Endothelial cell (in vitro differentiated cells): ENCODE results near the gene NXPH2. TPM values are rescaled to one million over a fixed set of nuclear protein-coding genes. Genes with fewer than 3 reads are reported as not detected.

Experiments used
- DNase-seq: peaks from one replicate; pipeline ENCODE4 v3.0.0; 2021; ENCODE audit warnings: low spot score
- H3K27ac Mint-ChIP-seq: one replicate; pipeline ENCODE4 v1.8.0; 2021; ENCODE audit warnings: mixed read lengths, inconsistent platforms; ENCODE audit not compliant: unreplicated experiment
- H3K27me3 Mint-ChIP-seq: one replicate; pipeline ENCODE4 v1.8.0; 2021; ENCODE audit warnings: mild to moderate bottlenecking, moderate library complexity, mixed read lengths, inconsistent platforms; ENCODE audit not compliant: unreplicated experiment
- H3K36me3 Mint-ChIP-seq: one replicate; pipeline ENCODE4 v1.8.0; 2021; ENCODE audit warnings: mild to moderate bottlenecking, low read depth, mixed read lengths, inconsistent platforms; ENCODE audit not compliant: unreplicated experiment
- H3K4me1 Mint-ChIP-seq: one replicate; pipeline ENCODE4 v1.8.0; 2021; ENCODE audit warnings: mild to moderate bottlenecking, mixed read lengths, inconsistent platforms; ENCODE audit not compliant: unreplicated experiment
- H3K4me3 Mint-ChIP-seq: one replicate; pipeline ENCODE4 v1.8.0; 2021; ENCODE audit warnings: mild to moderate bottlenecking, mixed read lengths, inconsistent platforms; ENCODE audit not compliant: unreplicated experiment
- H3K9me3 Mint-ChIP-seq: one replicate; pipeline ENCODE4 v1.8.0; 2021; ENCODE audit warnings: mixed read lengths, inconsistent platforms; ENCODE audit not compliant: unreplicated experiment
- total RNA-seq: library from RNA; stranded (reverse); fragmentation: NEBNext Ultra II Directional; extraction: Animal tissue kit (Norgen Biotek cat#: 25700); gene quantifications from one replicate; pipeline ENCODE4 v1.2.1, GENCODE V29; 2021; ENCODE audit not compliant: unreplicated experiment
- TF ChIP-seq, protein P1 (sequence below): fragments of 200-600 bp; sonication (generic); IDR thresholded peaks from one replicate; pipeline ENCODE4 v1.5.0; 2021; ENCODE audit warnings: antibody characterized with exemption; ENCODE audit not compliant: unreplicated experiment

Gene NXPH2
- total RNA-seq, 1 donor from 2014 or later: 3.4 TPM

DNA sequence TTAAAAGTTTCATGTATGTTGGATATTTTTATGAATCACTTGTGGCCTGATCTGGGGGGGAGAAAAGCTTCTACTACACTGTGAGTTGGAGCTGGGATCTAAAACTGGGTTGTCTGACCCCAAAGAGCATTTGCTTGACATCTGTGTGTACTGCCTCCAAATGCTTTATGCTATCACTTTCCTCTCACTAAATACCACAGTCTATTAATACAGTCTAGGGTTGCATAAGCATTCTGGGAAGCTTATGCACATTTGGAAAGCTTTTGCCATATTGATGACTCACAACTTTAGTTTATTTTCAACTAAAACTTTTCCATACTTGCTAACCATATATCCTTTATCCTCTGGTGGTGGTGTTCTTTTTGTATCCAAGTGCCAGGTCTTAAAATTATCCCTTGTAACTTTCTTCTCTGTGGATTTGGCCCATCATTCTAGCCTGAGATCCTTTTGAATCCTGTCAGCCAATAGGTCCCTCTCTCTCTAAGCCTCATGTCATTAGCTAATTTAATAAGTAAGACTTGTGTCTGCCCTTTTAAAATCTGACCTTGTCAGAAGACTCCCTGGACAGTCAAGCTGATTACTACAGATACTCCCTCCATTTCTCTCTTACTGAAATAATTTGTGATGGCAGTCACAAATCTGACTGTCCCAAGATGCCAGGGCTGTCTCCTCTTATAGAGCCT is 72.7 kb downstream of the NXPH2 start:
- no peaks in the 10 kb centered on the region for H3K9me3 Mint-ChIP-seq
- H3K27ac Mint-ChIP-seq: no peak overlapping the region
- peaks cover 5% of the 10 kb centered on the region for H3K4me1 Mint-ChIP-seq
- no peak for DNase-seq
- peaks cover 1% of the 10 kb centered on the region for H3K27me3 Mint-ChIP-seq
- no peaks in the 10 kb centered on the region for H3K36me3 Mint-ChIP-seq
- H3K4me3 Mint-ChIP-seq: no peak overlapping the region
- TF ChIP-seq, protein P1, sequence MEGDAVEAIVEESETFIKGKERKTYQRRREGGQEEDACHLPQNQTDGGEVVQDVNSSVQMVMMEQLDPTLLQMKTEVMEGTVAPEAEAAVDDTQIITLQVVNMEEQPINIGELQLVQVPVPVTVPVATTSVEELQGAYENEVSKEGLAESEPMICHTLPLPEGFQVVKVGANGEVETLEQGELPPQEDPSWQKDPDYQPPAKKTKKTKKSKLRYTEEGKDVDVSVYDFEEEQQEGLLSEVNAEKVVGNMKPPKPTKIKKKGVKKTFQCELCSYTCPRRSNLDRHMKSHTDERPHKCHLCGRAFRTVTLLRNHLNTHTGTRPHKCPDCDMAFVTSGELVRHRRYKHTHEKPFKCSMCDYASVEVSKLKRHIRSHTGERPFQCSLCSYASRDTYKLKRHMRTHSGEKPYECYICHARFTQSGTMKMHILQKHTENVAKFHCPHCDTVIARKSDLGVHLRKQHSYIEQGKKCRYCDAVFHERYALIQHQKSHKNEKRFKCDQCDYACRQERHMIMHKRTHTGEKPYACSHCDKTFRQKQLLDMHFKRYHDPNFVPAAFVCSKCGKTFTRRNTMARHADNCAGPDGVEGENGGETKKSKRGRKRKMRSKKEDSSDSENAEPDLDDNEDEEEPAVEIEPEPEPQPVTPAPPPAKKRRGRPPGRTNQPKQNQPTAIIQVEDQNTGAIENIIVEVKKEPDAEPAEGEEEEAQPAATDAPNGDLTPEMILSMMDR: no peak

DNA sequence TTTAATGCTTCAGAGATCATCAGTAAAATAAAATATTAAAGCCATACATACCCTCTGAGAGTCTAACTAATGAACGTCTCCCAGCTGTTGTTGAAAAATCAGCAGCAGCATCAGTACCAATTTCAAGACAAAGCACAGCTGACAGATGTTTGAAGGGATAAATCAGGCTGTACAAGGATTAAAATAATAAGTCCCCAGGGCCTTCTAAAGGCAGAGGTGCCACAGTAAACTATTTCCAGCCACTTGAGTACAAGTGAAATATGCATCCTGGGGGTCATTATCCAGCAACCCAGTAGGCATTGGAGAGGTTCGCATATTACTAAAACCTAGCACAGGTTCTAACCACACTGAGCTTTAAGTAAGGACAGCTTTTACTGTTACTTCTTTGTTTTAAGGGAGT is 76.9 kb downstream of the NXPH2 start:
- no peaks in the 10 kb centered on the region for H3K9me3 Mint-ChIP-seq
- no peak overlapping the region for H3K4me3 Mint-ChIP-seq
- no peaks in the 10 kb centered on the region for H3K27me3 Mint-ChIP-seq
- no peak for DNase-seq
- TF ChIP-seq, protein P1: no peak
- H3K4me1 Mint-ChIP-seq: peaks cover 8% of the 10 kb centered on the region
- no peak overlapping the region for H3K27ac Mint-ChIP-seq
- no peaks in the 10 kb centered on the region for H3K36me3 Mint-ChIP-seq

DNA sequence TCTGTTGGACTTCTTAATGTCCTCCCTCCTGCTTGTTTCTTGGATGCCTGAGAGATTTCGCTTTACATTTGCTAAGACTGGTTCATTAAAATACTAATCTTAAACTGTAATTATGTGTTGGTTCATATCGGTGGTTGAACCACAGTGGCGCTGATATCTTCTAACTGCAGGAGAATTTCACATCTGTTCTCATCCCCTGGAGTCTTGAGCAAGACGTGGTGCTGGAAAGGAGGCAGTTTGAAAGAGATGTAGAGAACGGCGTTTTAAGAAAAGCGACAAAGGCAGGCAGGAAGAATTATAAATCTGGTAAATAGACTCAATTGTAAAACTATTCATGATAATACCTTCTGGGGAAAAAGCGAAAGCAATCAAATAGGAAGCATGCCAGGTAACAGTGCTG is 79.5 kb downstream of the NXPH2 start:
- Mint-ChIP-seq H3K4me3 (no peak overlapping the region), H3K27ac (no peak overlapping the region), H3K4me1 (peaks cover 8% of the 10 kb centered on the region), H3K9me3 (no peaks in the 10 kb centered on the region), H3K36me3 (no peaks in the 10 kb centered on the region), H3K27me3 (no peaks in the 10 kb centered on the region)
- TF ChIP-seq, protein P1: no peak
- no peak for DNase-seq

DNA sequence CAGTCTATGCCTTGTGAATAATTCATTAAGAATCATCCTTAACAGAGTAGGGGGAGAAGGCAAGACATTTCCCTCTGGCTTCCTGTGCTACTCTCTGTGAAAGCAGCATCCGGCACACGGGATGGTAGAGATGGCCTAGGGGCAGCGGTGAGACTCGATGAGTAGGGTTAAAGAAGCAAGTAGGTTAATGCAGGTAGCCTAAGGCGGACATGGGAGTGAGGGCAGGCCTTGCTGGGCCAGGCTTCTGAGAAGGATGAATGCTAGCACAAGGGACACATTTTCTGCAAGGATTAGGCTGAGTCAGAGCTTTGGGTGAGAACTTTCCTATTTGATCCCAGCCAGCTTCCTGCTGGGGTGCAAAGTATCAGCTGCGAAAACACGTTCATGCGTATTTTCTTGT is 80.8 kb downstream of the NXPH2 start:
- H3K4me3 Mint-ChIP-seq: no peak overlapping the region
- H3K36me3 Mint-ChIP-seq: no peaks in the 10 kb centered on the region
- peaks cover 8% of the 10 kb centered on the region for H3K4me1 Mint-ChIP-seq
- no peaks in the 10 kb centered on the region for H3K9me3 Mint-ChIP-seq
- peaks cover 1% of the 10 kb centered on the region for H3K27me3 Mint-ChIP-seq
- no peak for DNase-seq
- TF ChIP-seq, protein P1: no peak
- H3K27ac Mint-ChIP-seq: no peak overlapping the region

DNA sequence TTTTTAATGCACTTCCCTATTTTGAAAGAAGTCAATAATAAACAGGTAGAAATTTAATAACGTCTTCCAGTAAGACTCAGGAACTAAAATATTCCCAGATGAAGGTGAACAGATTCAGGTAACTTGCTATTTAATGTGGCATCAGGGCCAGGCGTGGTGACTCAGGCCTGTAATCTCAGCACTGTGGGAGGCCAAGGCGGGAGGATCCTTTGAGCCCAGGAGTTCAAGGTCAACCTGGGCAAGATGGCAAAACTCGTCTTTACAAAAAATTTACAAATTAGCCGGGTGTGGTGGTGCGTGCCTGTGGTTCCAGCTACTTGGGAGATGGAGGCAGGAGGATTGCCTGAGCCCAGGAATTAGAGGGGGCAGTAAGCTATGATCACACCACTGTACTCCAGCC is 81.8 kb downstream of the NXPH2 start:
- Mint-ChIP-seq H3K9me3 (no peaks in the 10 kb centered on the region), H3K36me3 (no peaks in the 10 kb centered on the region), H3K27ac (no peak overlapping the region), H3K4me1 (peaks cover 8% of the 10 kb centered on the region), H3K27me3 (peaks cover 1% of the 10 kb centered on the region), H3K4me3 (no peak overlapping the region)
- DNase-seq: no peak
- TF ChIP-seq, protein P1: no peak
